Activated naive CD4-positive, alpha-beta T cell treated with anti-CD3 and anti-CD28 coated beads, Interleukin-2, amount 50 U/mL, for 16 hours (primary cell): ENCODE data around the gene STARD10.

Experiments
- DNase-seq: peaks from one replicate; pipeline ENCODE4 v3.0.0-alpha.2; 2020

The STARD10 gene

DNA sequence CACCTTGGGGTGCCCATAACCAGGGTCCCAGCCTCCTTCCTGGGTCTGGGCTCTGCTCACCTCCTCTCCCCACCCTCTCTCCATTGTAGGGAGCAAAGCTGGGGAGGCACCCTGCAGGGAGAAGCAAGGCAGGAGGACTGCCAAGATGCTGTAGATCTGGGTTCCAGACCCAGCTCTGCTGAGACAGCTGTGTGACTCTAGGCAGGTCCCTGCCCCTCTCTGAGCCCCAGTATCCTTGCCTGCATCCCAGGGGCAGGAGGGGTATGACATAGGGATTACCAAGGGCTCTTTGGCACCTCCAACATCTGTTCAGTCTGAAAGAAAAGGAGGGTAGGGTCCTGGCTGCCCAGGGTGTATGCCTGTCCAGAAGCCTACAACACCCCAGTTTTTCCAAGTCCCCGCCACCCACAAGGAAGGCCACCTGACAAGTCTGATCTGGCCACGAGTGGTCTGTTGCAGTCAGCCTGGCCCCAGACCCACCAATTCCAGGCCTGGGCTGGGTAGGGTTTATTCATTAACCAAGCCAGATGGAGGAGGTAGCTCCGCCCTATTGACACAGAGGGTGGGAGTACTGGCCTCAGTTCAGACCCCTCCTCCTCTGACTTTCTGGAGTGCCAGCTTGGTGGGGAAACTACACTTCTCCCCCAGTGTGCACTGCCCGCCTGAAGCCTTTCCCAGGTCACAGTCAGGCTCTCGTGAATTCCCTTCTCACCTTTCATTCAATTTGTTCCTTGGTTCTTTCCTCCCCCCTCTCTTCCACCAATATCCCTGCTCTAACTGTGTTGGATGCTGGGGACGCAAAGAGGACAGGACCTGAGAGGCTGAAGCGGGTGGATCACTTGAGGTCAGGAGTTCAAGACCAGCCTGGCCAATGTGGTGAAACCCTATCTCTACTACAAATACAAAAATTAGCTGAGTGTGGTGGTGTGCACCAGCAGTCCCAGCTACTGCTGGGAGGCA lies 15.0 kb downstream of the STARD10 start:
- no peak for DNase-seq

DNA sequence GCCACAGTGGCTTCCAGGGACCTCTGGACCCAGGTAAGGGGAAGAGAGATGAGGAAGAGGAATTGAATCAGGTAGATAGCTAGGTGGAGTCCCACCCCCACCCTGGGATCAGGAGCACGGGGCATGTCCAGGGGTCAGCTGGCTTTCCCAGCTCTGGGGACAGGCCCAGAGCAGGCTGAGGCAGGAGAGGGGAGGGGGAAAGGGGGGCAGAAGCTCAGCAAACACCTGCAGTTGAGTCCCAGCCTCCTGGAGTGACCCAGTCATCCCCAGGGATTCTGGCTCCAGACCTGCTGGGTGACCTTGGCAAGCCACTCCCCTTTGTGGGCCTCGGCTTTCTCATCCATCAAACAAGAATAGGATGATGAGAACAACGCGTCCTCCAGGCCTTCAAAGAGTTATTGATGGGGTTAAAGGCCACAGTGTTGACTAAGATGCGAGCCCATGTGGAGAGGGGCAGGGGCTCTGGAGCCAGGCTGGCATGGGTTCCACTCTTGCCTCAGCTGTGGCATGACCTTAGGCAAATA lies 16.0 kb downstream of the STARD10 start:
- DNase-seq: no peak

DNA sequence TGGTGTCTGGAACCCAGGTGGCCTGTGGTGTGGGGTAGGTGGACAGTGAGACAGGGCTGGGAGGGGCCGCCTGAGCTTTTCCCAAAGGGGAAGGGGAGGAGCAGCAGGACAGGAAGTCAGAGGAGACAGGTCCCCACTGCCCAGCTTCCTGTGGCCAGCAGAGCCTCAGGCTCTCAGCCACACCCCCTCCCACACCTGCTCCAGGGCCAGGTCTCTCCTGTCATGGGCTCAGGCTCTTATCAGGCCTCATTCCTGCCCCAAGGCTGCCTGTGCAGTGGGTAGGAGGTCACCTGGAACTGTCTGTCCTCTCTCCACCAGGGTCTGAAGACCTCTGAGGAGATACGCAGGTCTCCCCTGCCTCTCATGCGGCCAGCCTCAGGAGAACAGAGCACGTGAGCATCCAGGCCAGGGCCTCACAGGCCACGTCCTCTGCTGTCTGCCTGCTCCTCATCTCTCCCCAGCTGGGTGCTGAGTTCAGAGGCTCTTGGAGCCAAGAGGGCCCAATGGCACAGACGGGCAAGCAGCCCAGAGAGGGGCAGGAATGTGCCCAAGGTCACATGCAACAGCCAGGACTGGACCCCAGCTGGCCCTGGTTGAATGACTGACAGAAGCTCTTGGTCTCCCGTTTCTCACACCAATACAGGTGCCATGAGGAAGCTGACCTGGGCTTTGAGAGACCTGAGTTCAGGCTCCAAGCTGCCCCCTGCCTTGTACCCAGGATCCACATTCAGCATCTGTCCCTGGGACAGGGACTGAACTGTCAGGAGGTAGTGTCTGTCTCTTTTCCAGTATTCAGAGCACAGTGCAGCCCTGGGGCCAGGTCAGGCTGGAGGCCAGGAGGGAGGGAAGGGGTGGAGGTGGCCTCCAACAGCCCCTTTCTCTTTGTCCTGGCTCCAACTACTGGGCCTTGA lies 16.7 kb downstream of the STARD10 start:
- no peak for DNase-seq

DNA sequence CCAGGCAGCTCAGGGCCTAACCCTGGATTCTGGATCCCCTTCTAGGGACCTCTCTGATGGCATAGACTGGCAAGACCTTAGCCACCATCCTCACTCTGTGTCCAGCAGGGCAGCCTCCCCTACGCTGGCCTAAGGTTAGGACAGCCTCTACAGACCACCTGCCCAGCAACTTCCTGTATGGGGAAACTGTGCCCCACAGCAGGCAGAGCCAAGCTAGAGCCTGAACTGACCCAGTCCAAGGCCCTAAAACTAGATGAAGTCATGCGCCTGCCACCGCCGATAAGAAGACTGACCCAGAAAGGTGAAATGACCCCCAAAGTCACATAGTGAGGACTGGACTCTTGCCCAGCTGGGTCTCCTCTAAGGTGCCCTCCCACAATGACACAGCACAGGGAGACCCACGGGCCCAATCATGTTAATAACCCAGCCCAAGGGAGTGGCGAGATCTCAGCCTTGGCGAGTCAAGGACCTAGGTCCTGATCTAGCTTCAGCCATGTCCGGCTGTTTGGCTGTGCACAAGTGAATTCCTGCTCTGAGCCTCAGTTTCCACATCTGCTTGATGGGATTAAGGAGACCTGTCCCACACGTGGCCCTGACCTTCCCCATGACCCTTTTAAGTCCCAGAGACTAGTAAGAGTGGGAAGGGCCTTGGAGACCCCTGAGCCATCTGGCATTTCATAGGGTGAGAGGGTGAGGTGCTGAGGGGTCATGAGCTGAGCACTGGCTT lies 17.6 kb downstream of the STARD10 start:
- DNase-seq: no peak

DNA sequence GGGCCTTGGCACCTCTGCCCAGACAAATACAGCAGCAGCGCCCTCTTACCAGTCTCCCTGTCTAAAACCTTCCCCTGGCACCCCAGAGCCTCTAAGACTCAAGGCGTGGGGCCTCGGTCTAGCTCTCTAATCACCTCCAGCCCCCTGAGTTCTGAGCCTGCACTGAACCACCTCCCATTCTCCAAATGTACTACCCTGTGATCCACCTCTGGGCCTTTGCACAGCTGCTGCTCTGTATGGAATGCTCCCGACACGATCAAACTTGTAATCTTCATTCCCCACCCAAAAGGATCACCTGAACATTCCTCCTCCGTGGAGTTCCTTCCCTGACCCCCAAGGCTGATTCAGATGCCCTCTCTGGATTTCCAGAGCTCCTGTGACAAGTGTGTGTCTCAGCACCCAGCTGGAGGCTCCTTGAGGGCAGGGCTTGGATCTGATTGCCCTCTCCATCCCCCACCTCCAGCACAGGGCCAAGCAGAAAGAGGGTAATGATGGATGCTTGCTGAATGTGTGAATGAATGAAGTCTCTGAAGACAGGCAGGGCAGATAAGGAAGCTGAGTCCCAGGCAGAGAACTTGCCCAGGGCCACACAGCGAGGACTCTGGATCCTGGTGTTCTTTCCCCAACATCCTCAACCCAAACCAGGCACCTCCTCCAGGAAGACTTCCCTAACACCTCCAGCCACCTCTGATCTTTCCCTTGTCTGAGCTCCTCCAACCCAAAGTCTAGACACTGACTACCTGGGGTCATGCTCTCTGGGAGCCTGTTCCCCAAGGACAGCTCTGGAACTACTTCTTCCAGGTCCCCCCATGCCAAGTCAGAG lies 18.3 kb downstream of the STARD10 start:
- no peak for DNase-seq

DNA sequence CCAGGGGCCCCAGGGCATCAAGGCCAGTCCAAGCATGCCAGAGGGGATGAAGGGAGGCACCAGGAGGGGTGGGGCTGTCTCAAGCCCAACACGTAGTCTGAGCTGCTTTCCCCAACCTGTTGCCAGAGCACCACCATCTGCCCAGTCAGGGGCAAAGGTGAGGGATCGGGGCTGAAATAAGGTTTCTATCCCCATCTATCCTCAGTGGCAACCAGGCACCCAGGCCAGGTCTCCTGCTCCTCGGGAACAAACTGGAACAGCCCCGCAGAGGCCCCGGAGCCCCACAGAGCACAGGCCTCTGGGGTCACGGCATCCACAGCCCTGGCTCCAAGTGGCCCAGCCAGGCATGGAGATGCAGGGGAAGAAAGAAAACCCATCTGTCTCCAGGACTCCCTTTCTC lies 19.3 kb downstream of the STARD10 start:
- DNase-seq: no peak

DNA sequence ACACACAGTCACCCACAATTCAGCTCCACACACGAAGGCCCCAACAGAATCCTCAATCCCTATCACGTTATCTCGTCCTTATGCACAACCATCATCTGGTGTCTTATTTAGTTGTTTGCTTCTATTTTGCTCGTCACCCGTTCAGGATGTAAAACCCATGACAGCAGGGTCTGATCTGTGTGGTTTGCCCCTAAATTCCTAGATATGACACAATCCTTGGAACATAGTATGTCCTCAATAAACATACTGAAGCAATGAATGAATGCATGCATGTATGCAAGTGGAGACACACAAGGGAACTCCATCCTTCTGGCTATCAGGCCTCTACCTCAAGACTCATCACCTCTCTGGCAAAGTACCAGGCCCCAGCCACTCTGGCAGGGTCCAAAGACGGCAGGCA lies 20.2 kb downstream of the STARD10 start:
- DNase-seq: no peak

DNA sequence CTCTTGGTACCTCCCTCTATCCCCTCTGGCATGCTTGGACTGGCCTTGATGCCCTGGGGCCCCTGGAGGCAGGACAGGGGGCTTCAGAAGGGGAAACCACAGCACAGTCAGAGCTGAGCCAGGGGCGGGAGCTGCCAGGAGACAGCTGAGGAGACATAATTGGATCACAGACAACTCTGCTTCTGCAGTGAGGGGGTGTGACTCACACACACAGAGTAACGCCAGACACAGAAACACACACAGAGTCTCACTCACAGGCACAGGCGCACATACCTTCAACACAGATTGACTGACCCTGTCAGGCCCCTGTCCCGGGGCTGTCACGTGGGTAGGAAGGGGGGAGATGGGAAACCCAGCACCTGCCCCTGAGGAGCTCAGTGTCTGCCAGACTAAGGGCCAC lies 20.6 kb downstream of the STARD10 start:
- DNase-seq: no peak

GRCh38 chr11:72772059-72772458 lies 21.8 kb downstream of the STARD10 start:
- no peak for DNase-seq

GRCh38 chr11:72771507-72771906 lies 22.3 kb downstream of the STARD10 start:
- no peak for DNase-seq

DNA sequence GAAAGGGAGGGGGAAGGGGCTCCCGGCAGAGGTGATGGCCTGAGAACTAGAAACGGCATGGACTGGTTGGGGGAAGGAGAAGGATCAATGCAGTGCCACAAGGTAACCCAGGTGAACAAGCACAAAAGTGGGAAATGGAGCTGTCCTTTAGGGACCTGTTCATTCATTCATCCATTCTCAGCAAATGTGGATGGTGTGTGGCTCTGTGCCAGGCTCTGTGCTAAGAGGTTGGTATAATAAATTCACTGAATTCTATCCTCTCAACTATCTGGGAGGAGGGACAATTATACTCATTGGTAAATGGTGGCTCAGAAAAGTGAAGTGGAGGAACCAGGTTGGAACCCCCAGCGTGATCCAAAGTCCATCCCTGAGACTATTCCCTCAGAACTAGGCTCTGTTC lies 23.0 kb downstream of the STARD10 start:
- DNase-seq: no peak

GRCh38 chr11:72769680-72770079 lies 24.2 kb downstream of the STARD10 start:
- DNase-seq: no peak

- DNase-seq: no peak
Observed at GRCh38 chr11:72768581-72768980, 25.3 kb downstream of the STARD10 start.

GRCh38 chr11:72767203-72768062 lies 26.4 kb downstream of the STARD10 start:
- no peak for DNase-seq

GRCh38 chr11:72766152-72766902 lies 27.5 kb downstream of the STARD10 start:
- DNase-seq: no peak

DNA sequence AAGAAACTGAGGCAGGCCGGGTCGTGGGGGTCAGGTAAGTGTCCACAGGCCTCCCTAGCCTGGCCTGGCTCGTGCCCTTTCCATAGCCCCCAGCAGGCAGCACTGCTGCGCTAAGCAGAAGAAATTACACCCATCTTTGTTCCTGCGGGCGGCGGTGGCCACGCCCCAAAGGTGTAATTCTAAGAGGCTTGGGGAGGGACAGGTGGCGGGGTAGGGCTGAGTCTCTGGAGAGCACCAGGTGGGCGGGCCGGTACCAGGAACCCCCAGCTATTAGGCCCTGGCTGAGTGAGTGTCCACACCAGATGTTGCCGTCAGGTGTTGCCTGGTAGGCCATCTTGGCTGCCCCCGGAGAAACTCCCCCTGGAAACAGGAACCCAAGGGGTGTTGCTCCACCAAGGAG lies 29.3 kb downstream of the STARD10 start:
- DNase-seq: no peak

GRCh38 chr11:72763823-72764222 lies 30.0 kb downstream of the STARD10 start:
- no peak for DNase-seq

DNA sequence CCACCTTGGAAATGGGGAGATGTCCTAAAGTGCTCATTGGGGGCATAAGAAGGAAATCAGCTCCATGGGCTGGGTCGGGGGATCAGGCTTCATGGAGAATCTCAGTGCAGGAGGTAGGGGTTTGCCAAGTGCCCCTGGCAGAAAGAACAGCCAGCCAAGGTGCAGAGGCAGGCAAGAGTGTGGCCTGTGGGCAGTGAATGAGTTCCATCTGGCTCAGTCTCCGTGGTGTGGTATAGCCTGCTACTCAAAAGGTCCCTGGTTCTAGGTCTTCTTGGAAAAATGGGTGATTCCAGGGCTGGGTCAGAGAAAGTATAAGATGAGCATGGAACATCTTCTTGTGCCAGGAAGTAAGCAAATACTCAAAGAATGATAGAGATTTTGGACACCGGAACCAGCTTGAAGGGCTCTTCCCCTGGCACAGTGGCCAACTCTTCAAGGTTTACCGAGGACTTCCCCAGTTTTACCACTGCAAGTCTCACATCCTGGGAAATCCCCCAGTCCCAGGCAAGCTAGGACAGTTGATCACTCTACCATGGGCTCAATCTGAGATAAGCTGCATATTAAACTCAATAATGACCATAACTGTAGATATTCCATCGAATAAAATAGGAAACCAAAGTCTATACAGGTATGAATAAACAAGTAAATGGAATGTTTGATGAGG lies 31.1 kb downstream of the STARD10 start:
- DNase-seq: no peak
